BE2C (cell line): ENCODE measurements around the gene THSD4.

Experiments used
- DNase-seq: peaks from one replicate; pipeline ENCODE4 v3.0.0-alpha.2; 2020
- H3K27me3 ChIP-seq: fragments of 250-450 bp; sonication (Bioruptor Pico); 2 replicates; pipeline ENCODE4 v1.5.1; 2020; ENCODE audit warnings: mild to moderate bottlenecking
- H3K36me3 ChIP-seq: fragments of 250-450 bp; sonication (Bioruptor Pico); 2 replicates; pipeline ENCODE4 v1.5.1; 2020; ENCODE audit warnings: mild to moderate bottlenecking
- H3K4me1 ChIP-seq: fragments of 250-450 bp; sonication (Bioruptor Pico); 2 replicates; pipeline ENCODE4 v1.5.1; 2020
- H3K4me3 ChIP-seq: 2 replicates; pipeline ENCODE4 v1.5.1; 2011; ENCODE audit warnings: low read depth, low read length
- H3K9me3 ChIP-seq: fragments of 250-450 bp; sonication (Bioruptor Pico); 2 replicates; pipeline ENCODE4 v1.5.1; 2020
- CTCF ChIP-seq: IDR thresholded peaks from 2 replicates; pipeline ENCODE4 v1.5.1; 2012; ENCODE audit warnings: mild to moderate bottlenecking, low read depth, low read length

Gene THSD4

GRCh38 chr15:71654042-71654719 is 538.9 kb downstream of the THSD4 start:
- DNase-seq, result no peak
- Histone ChIP-seq H3K4me3 (no peak overlapping the region), H3K27me3 (no peaks in the 10 kb centered on the region), H3K4me1 (no peaks in the 10 kb centered on the region; the same call in 1 of the 2 replicates), H3K36me3 (no peaks in the 10 kb centered on the region), H3K9me3 (no peaks in the 10 kb centered on the region)
- no peak for TF ChIP-seq CTCF

- Histone ChIP-seq H3K4me3 (no peak overlapping the region), H3K36me3 (no peaks in the 10 kb centered on the region), H3K27me3 (no peaks in the 10 kb centered on the region), H3K9me3 (no peaks in the 10 kb centered on the region), H3K4me1 (no peaks in the 10 kb centered on the region; the same call in 1 of the 2 replicates)
- no peak for DNase-seq
- TF ChIP-seq CTCF, result no peak
Observed at GRCh38 chr15:71654720-71655174, 539.5 kb downstream of the THSD4 start.

GRCh38 chr15:71656425-71656824 is 541.2 kb downstream of the THSD4 start:
- Histone ChIP-seq H3K4me1 (no peaks in the 10 kb centered on the region; the same call in 1 of the 2 replicates), H3K9me3 (no peaks in the 10 kb centered on the region), H3K36me3 (no peaks in the 10 kb centered on the region), H3K4me3 (no peak overlapping the region), H3K27me3 (peaks cover 8% of the 10 kb centered on the region; the same call in 1 of the 2 replicates)
- DNase-seq, result no peak
- no peak for TF ChIP-seq CTCF

GRCh38 chr15:71657141-71657540 is 541.9 kb downstream of the THSD4 start:
- no peak for TF ChIP-seq CTCF
- Histone ChIP-seq H3K27me3 (peaks cover 13% of the 10 kb centered on the region), H3K4me1 (no peaks in the 10 kb centered on the region; the same call in 1 of the 2 replicates), H3K9me3 (no peaks in the 10 kb centered on the region), H3K4me3 (no peak overlapping the region), H3K36me3 (no peaks in the 10 kb centered on the region)
- no peak for DNase-seq

GRCh38 chr15:71658036-71658435 is 542.8 kb downstream of the THSD4 start:
- H3K27me3 ChIP-seq, result peaks cover 18% of the 10 kb centered on the region
- H3K36me3 ChIP-seq, result no peaks in the 10 kb centered on the region
- DNase-seq, result no peak
- no peaks in the 10 kb centered on the region; the same call in 1 of the 2 replicates for H3K4me1 ChIP-seq
- no peak for TF ChIP-seq CTCF
- no peaks in the 10 kb centered on the region for H3K9me3 ChIP-seq
- no peak overlapping the region for H3K4me3 ChIP-seq

GRCh38 chr15:71658827-71659729 is 543.8 kb downstream of the THSD4 start:
- no peaks in the 10 kb centered on the region for H3K9me3 ChIP-seq
- no peak for DNase-seq
- TF ChIP-seq CTCF, result no peak
- no peaks in the 10 kb centered on the region; the same call in 1 of the 2 replicates for H3K4me1 ChIP-seq
- H3K27me3 ChIP-seq, result peaks cover 18% of the 10 kb centered on the region
- no peaks in the 10 kb centered on the region for H3K36me3 ChIP-seq
- no peak overlapping the region for H3K4me3 ChIP-seq
